Adipocyte (in vitro differentiated cells): ENCODE data around the gene PLCB4.

Source experiments
- DNase-seq: peaks from one replicate; pipeline ENCODE4 v3.0.0-alpha.2; 2015; ENCODE audit warnings: low read depth
- H3K27me3 ChIP-seq: replicated peaks from 2 replicates; pipeline ENCODE4 v1.7.0; 2013; ENCODE audit warnings: mild to moderate bottlenecking, low read length, moderate library complexity; ENCODE audit not compliant: control insufficient read depth, insufficient read depth
- H3K36me3 ChIP-seq: 2 replicates; pipeline ENCODE4 v1.7.0; 2013; ENCODE audit warnings: low read length, mild to moderate bottlenecking, moderate library complexity; ENCODE audit not compliant: control insufficient read depth, insufficient read depth, severe bottlenecking
- H3K4me1 ChIP-seq: 2 replicates; pipeline ENCODE4 v1.7.0; 2013; ENCODE audit warnings: mild to moderate bottlenecking, low read length, moderate library complexity; ENCODE audit not compliant: control insufficient read depth, insufficient read depth
- H3K4me3 ChIP-seq: 2 replicates; pipeline ENCODE4 v1.7.0; 2013; ENCODE audit warnings: mild to moderate bottlenecking, low read length, moderate library complexity
- H3K9ac ChIP-seq: 2 replicates; pipeline ENCODE4 v1.7.0; 2013; ENCODE audit warnings: mild to moderate bottlenecking, low read length, moderate library complexity
- H3K9me3 ChIP-seq: 2 replicates; pipeline ENCODE4 v1.7.0; 2013; ENCODE audit warnings: mild to moderate bottlenecking, low read length, moderate library complexity; ENCODE audit not compliant: control insufficient read depth

The PLCB4 gene

DNA sequence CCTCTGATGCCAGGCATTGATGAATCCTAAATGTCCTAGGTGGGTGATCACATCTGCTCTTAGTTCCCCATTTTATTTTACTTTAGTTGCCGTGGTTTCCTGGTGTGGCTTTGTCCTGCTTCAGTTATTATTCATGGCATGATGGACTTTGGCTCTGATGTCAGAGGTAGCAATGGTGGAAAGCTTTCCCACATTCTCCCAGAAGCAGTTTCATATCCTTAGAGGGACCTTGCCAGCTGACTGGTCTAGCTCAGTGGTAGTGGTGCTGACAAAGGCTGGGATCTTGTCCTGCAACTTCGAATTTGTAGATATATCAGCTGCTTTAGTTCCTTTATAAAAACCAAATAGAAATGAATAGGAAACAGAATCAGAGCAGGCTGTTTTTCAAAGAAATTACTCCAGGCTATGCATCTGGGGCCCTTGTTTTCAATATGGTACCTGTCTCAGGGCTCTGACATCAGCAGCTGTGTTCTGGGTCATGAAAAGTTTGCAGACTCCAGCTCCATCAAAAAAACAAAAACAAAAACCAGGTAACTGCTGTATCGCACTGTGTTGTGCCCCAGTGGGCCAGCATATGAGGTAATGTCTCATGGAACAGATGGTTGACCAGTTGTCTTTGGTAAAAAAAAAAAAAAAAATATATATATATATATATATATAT, 133.7 kb downstream of the PLCB4 start:
- H3K36me3 ChIP-seq = no peaks in the 10 kb centered on the region
- no peaks in the 10 kb centered on the region for H3K9me3 ChIP-seq
- DNase-seq = no peak
- peaks cover 10% of the 10 kb centered on the region for H3K4me1 ChIP-seq
- no peak overlapping the region for H3K9ac ChIP-seq
- H3K4me3 ChIP-seq = no peak overlapping the region
- no peaks in the 10 kb centered on the region for H3K27me3 ChIP-seq

DNA sequence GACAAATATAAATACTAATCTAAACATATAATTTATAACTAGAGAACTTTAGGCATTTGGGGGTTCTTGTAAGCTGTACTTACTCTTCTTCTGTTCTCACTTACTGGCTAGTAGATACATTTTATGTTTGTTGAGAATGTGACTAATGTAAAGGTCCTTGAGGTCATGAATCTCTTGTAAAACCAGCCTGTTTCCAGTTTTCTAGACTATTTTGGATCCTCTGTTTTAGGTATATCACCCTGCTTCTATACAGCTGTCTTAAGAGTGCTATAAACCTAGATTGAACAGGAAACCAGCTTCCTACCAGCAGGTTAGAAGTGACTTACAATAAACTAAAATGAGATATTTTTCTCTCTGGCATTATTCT, 134.2 kb downstream of the PLCB4 start:
- no peak for DNase-seq
- Histone ChIP-seq H3K9ac (no peak overlapping the region), H3K9me3 (no peaks in the 10 kb centered on the region), H3K36me3 (no peaks in the 10 kb centered on the region), H3K27me3 (no peaks in the 10 kb centered on the region), H3K4me1 (peaks cover 10% of the 10 kb centered on the region), H3K4me3 (no peak overlapping the region)

DNA sequence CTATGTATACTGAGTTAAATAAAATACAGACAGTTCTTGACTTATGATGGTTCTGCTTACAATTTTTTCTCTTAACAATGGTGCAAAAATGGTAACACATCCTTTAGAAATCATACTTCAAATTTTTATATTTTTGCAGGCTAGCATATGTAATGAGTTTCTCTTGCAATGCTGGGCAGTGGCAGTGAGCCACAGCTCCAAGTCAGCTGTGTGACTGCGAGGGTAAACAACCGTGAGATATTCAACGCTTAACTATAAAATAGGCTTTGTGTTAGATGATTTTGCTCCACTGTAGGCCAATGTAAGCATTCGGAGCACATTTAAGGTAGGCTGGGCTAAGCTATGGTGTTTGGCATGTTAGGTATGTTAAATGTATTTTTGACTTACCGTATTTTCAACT, 136.1 kb downstream of the PLCB4 start:
- peaks cover 10% of the 10 kb centered on the region for H3K4me1 ChIP-seq

DNA sequence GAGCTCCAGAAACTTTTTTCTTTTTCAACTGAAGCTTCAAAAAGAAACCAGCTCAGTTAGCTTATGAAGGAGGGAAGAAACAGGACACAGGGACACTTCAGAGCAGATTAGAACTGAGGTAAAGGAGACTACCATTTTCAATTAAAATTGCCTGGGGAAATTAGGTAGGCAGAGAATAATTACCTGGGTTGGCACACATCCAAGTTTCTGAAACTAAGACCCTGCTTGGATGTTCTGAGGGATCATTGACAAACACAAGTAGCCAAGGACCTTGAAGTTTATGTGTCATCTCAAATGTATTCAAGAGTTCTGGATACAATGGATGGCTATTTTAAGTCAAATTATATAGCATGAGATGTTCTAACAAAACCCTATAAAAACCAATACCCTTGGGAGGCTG, 137.6 kb downstream of the PLCB4 start:
- Histone ChIP-seq H3K4me1 (no peaks in the 10 kb centered on the region), H3K9me3 (no peaks in the 10 kb centered on the region), H3K4me3 (no peak overlapping the region), H3K27me3 (peaks cover 11% of the 10 kb centered on the region), H3K9ac (no peak overlapping the region), H3K36me3 (no peaks in the 10 kb centered on the region)
- no peak for DNase-seq

More for the DNA sequence above, 136.1 kb downstream of the PLCB4 start:
- DNase-seq = no peak
- H3K4me3 ChIP-seq = no peak overlapping the region
- H3K36me3 ChIP-seq = no peaks in the 10 kb centered on the region
- peaks cover 11% of the 10 kb centered on the region for H3K27me3 ChIP-seq
- no peaks in the 10 kb centered on the region for H3K9me3 ChIP-seq
- no peak overlapping the region for H3K9ac ChIP-seq

DNA sequence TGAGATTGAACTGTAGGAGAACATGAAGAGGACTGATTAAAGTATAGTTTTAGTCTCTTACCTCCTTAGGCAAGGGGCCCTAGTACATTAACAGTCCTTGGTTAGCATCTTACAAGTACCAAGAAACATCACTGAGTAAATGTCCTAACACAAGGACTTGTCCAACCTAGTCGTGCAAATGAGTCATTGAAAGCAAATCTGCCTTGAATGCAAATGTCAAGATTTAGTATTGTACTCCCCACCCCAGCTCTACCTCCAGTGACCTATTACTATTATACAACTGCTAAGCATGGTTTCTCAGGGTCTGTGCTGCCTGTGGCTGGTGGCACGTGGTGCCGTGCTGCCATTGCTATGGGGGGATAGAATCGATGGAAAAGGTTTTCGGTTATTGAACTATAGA, 138.4 kb downstream of the PLCB4 start:
- H3K9me3 ChIP-seq = no peaks in the 10 kb centered on the region
- no peaks in the 10 kb centered on the region for H3K36me3 ChIP-seq
- DNase-seq = no peak
- H3K27me3 ChIP-seq = peaks cover 15% of the 10 kb centered on the region
- no peak overlapping the region for H3K9ac ChIP-seq
- H3K4me3 ChIP-seq = no peak overlapping the region
- H3K4me1 ChIP-seq = no peaks in the 10 kb centered on the region

DNA sequence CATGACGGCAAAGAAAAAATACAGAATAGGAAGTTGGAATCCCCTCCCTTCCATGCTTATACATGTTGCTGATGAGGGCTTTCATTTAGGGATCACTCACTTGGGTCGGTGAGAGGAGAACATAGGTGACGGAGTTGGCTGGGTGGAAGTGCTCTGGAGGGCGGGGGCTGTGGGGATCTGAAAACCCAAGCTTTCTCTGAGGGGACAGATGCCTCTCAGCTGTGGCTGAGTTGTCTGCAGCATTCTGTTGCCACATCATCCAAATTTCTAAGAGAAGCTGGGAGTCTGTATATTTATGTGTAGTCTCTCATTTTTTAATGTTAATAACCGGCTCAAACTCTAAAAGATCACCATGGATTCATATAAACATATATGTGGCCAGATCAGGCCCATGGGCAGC, 141.5 kb downstream of the PLCB4 start:
- Histone ChIP-seq H3K27me3 (peaks cover 15% of the 10 kb centered on the region), H3K9ac (no peak overlapping the region), H3K9me3 (no peaks in the 10 kb centered on the region), H3K36me3 (no peaks in the 10 kb centered on the region), H3K4me1 (peaks cover 12% of the 10 kb centered on the region), H3K4me3 (no peak overlapping the region)
- DNase-seq = no peak

DNA sequence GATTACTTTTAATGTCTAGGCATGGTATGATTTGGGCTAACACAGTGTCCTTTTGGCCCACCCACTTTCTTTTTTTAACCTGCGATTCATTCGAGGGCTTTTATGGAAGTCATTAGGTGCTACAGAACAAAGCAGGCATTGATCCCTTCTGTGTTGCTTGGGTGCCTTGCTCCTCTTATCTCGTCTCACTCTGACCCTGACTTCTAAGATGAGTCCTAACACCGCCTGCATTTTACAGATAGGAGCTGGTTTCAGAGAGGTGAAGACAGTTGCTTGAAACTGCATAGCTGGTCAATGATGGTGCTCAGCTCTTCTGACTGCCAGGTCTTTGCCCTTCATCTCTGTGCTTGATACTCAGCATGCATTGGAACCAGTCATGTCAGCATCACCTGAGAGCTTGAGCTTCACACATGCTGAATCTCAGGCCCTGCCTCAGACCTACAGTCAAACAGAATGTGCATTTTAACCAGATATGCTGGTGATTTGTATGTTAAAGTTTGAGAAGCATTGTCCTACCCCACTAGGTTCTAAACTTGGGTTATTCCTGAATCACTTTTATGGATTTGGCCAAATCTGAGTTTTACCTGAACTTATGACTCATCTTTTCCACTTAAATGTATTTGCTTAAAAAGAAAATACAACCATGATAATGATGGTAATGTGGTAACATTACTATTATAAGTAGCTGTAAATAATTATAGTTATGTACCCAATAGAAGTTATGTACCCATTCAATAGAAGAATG, 142.3 kb downstream of the PLCB4 start:
- Histone ChIP-seq H3K9ac (no peak overlapping the region), H3K4me1 (peaks cover 12% of the 10 kb centered on the region), H3K4me3 (no peak overlapping the region), H3K27me3 (peaks cover 15% of the 10 kb centered on the region), H3K36me3 (no peaks in the 10 kb centered on the region), H3K9me3 (no peaks in the 10 kb centered on the region)
- no peak for DNase-seq

DNA sequence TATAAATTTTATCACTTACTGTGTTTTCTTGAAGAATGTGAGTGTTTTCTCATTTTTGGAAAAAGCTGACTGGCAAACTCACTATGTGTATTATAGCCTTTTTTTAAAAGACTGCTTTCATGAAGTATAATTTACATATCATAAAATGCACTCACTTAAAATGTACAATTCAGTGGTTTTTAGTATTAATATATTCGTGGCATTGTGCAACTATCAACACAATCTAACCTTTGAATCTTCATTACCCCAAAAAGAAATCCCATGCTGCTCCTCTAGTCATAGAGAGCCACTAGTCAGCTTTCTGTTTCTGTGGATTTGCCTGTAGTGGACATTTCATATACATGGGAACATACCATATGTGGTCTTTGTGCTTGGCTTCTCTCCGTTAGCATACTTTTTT, 143.8 kb downstream of the PLCB4 start:
- no peak overlapping the region for H3K9ac ChIP-seq
- H3K4me3 ChIP-seq = no peak overlapping the region
- H3K4me1 ChIP-seq = peaks cover 12% of the 10 kb centered on the region
- H3K36me3 ChIP-seq = no peaks in the 10 kb centered on the region
- peaks cover 15% of the 10 kb centered on the region for H3K27me3 ChIP-seq
- DNase-seq = no peak
- no peaks in the 10 kb centered on the region for H3K9me3 ChIP-seq

DNA sequence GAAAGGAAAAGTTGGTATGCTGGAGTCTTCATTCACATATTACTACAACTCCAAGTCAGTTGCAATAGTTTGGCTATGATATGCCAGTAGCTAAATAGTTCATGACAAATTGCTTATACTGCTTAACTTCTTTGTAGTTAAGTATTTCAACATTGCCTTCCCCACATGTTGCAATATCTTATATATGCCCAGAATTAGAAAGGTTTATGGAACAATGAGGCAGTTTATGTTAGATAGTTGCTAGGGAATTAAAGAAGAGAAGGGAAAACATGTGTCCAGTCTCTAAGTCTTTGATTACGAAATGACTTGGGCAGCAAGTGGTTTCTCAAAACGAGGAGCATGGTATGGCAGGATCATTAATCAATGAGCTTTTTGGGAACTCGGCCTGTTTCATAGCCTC, 145.8 kb downstream of the PLCB4 start:
- no peaks in the 10 kb centered on the region for H3K9me3 ChIP-seq
- peaks cover 4% of the 10 kb centered on the region for H3K27me3 ChIP-seq
- H3K4me1 ChIP-seq = peaks cover 22% of the 10 kb centered on the region
- H3K36me3 ChIP-seq = no peaks in the 10 kb centered on the region
- DNase-seq = peak; percentile 96
- H3K9ac ChIP-seq = no peak overlapping the region
- H3K4me3 ChIP-seq = no peak overlapping the region

DNA sequence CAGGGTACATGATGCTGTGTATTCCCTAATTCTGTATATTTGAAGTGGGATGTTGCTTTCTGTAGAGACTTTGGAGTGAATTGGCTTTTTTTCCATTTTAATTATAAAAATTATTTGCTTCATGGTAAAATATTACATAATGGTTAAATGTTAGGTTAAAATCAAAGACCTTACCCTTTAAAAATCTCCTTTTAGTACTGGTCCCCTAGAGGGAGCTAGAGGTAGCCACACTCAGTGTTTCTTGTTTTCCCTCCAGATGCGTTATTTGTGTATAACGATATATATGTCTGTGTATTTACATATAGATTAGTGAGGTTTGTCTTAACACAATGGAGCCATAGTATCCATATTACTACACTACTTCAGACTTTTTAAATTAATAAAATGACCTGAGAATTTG, 146.7 kb downstream of the PLCB4 start:
- peak; percentile 24 for DNase-seq
- H3K9ac ChIP-seq = no peak overlapping the region
- peaks cover 4% of the 10 kb centered on the region for H3K27me3 ChIP-seq
- H3K4me1 ChIP-seq = peaks cover 22% of the 10 kb centered on the region
- no peak overlapping the region for H3K4me3 ChIP-seq
- no peaks in the 10 kb centered on the region for H3K36me3 ChIP-seq
- no peaks in the 10 kb centered on the region for H3K9me3 ChIP-seq

DNA sequence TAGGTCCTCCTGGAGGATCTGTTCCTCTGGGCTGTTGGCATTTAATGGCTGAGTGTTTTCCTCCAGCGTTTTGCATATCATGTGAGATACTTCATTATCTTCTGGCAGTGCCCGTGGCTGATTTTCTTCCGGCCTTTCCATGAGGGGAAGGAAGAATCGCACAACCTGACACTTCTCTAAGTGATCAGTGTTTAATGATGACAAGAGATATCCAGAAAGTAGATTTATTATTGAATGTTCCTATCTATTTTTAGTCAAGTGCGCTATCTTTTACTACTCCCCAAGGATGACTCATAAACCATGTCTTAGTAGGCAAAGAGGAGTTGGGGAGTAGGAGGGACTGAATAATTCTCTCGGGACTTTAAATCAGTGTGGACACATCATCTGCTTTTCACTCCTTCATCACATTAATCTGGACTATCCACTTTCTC, 149.7 kb downstream of the PLCB4 start:
- no peak for DNase-seq
- peaks cover 3% of the 10 kb centered on the region for H3K27me3 ChIP-seq
- H3K9ac ChIP-seq = no peak overlapping the region
- no peaks in the 10 kb centered on the region for H3K9me3 ChIP-seq
- no peaks in the 10 kb centered on the region for H3K36me3 ChIP-seq
- H3K4me3 ChIP-seq = no peak overlapping the region
- H3K4me1 ChIP-seq = peaks cover 22% of the 10 kb centered on the region
